ENCODE results near the gene ZNF775.

Gene ZNF775

DNA sequence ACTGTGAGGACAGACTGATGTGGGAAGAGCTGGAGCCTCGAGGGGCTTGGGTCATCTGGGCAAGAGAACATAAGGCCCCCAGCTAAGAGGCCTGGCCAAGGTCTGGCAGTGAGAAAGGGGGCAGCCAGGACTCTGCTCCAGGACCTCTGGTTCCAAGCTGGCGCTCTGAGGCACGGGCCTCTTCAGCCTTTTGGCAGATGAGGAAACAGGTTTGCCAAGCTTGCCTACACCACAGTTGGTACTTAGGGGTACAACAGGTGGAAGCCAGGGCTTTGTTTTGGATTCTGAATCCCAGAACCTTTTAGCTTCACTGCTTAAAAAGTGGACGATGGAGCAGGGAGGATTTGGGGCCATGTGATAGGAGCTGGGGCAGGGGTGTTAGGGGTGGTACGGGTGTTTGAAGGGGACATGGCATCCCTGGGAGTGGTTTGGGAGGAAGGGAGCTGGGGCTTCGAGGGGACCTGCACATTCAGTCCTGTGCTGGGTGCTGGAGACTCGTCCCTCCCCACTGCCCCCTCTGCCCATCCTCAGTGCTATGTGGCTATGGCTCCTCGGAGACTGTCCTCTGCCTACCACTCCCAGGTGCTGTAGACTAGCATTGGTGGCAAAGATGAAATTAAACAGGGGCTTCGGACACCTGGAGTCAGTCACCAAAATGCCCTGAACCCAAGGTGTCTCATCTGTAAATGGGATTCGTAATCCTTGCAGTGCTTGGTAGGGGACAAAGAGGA lies 30.3 kb downstream of the ZNF775 start:
- TF ChIP-seq GATA1 (IDR thresholded peaks at IDR 0.05; ENCODE audit: low read depth, low read length) (no peak), POLR2A (IDR thresholded peaks at IDR 0.05; ENCODE audit: low read length) (no peak)
- no peak for DNase-seq

DNA sequence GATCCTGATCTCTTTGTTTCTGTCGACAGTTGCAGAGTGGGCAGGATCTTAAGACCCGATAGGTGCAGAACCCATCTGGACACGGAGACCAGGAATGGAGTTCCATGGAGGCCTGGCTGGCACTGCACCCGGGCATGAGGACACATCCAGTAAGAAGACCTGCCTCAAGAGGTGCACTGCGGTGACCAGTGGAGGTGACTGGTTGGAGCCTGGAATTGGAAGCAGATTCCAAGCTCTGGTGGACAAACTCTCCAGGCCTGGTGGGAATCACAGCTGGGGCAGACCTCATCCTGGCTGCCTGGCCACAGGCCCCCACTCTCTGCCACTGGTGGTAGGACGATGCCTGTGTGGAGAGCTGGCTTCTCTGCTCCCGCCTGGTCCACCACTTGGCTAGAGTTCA lies 31.0 kb downstream of the ZNF775 start:
- TF ChIP-seq POLR2A (IDR thresholded peaks at IDR 0.05; ENCODE audit: low read length) (no peak), GATA1 (IDR thresholded peaks at IDR 0.05; ENCODE audit: low read depth, low read length) (no peak)
- DNase-seq: no peak

DNA sequence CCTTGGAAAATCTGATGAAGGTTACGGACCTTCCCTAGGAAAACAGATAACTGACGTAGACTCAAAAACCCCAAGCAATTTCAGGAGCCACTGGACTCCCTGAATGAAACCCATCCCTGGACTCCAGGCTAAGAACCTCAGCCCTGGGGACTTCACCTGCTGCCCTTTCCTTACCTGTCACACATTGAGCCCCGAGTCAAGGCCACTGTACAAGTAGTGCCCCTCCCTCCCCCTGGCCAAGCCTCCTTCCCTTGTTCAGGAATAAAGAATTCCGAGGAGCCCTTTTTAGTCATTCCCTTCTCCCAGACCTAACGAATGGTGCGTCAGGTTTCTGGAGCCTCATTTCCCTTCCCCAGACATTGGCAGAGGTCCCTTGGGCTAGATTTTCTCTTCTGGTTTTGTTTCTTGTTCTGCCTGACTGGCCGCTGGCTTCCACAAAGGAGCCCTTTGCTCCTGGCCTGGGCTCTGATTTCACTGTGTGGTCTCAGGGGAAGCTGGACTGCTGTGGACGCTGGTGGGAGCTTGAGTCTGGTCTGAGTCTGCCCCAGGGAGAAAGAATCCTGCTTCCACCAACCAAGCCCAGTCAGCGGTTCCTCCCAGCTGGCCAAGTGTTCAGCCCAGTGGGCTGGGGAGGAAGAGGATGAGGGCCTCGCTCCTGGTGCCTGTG lies 31.7 kb downstream of the ZNF775 start:
- no peak for DNase-seq
- no peak for TF ChIP-seq GATA1 (IDR thresholded peaks at IDR 0.05; ENCODE audit: low read depth, low read length)
- TF ChIP-seq POLR2A (IDR thresholded peaks at IDR 0.05; ENCODE audit: low read length): no peak

DNA sequence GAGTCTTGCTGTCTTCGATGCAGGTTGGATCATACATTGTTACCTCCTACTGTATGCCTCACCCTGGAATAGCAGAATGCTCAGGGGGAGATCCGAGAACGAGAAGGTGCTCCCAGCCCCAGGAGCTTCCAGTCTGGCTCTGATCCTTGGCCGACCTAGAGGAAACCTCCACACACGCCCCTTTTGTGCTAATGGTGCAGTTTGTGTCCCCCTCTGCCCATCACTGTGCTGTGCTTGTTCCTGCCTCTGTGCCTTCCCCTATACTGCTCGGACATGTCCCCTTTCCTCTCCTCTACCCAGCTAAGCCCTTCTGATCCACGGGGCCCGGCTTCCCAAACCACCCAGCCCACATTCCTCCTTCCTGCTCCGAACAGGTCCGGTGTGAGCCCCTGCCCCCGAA lies 32.5 kb downstream of the ZNF775 start:
- DNase-seq: no peak
- TF ChIP-seq POLR2A (IDR thresholded peaks at IDR 0.05; ENCODE audit: low read length) (no peak), GATA1 (IDR thresholded peaks at IDR 0.05; ENCODE audit: low read depth, low read length) (no peak)

DNA sequence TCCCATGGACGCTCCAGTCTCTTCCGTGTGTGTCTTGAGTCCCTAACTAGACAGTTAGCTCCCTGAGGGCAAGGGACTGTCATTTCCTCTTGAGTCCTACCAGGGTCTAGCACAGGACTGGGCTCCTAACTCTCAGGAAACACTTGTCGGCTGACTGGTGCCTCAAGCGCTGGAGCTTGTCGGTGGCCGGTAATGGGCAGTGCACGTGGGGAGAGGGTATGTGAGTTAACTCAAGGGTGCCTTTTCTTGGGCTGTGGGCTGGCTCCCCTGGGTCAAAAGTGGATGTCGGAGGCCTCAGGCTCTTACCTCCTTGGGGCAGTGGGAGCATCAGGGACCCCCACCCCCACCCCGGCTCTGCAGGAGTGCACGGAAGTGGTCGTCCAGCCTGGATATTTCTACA lies 32.9 kb downstream of the ZNF775 start:
- no peak for DNase-seq
- TF ChIP-seq GATA1 (IDR thresholded peaks at IDR 0.05; ENCODE audit: low read depth, low read length) (no peak), POLR2A (IDR thresholded peaks at IDR 0.05; ENCODE audit: low read length) (no peak)

DNA sequence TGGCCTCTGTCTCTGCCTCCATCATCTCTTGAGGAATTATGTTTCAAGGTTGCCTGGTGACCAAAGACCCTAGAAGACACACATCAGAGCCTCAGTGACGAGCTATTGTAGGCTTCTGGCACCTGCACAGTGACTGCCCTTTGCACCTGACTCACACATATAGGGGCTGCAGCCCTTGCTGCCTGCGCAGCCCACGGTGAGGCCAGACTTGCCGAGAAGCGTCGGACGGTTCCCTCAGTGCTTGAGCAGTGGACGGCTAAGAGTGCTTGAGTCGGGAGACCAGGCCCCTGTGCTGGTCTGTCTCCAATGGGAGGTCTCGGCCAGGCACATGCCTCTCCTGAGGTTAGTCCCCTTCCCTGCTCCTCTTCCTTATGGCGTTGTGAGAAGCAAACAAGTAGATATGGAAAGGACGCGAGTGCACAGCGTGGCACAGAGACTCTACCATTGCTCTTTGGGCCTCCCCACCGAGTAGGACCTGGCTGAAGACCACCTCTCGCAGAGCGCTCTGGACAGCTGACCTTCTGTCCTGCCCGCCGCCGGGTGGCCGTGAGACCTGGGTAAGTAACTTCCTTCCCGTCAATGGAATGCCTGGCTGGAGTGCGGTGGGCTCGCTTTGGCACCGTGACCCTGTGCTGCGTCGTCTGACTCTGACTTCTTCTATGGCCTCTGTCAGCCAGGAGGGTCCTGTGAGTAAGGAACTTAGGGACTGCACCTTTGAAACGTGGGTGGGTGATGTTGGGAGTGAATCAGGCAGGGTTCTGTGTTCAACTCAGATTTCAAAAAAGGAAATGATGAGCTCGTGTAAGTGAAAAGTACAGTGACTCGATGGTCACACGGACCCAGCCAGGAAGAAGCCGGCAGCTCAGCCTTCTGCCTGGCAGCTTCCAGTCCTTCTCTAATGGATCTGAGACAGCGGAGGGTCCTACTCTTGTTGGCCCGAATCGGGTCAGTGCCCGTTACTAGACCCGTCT lies 33.7 kb downstream of the ZNF775 start:
- no peak for TF ChIP-seq POLR2A (IDR thresholded peaks at IDR 0.05; ENCODE audit: low read length)
- no peak for TF ChIP-seq GATA1 (IDR thresholded peaks at IDR 0.05; ENCODE audit: low read depth, low read length)
- no peak for DNase-seq

DNA sequence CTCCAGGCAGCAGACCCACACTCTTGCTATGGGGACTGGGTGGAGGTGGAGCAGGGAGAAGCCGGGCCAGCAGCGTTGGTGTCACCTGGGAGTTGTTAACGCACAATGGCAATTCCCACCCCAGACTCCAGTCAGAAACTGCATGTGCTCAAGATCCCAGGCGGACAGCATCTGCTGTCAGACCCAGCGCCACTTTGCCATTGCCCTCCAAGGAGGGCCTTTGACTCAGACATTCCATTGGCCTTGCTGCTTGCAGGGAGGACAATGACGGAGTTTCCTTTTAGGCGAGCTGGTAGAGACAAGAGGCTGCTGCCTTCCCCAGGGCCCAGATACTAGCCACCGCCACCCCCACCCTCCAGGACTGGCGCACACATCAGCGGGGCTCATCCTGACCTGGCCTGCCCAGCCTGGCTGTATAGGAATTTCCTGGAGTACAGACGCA lies 34.5 kb downstream of the ZNF775 start:
- TF ChIP-seq POLR2A (IDR thresholded peaks at IDR 0.05; ENCODE audit: low read length) (no peak), GATA1 (IDR thresholded peaks at IDR 0.05; ENCODE audit: low read depth, low read length) (no peak)
- no peak for DNase-seq

DNA sequence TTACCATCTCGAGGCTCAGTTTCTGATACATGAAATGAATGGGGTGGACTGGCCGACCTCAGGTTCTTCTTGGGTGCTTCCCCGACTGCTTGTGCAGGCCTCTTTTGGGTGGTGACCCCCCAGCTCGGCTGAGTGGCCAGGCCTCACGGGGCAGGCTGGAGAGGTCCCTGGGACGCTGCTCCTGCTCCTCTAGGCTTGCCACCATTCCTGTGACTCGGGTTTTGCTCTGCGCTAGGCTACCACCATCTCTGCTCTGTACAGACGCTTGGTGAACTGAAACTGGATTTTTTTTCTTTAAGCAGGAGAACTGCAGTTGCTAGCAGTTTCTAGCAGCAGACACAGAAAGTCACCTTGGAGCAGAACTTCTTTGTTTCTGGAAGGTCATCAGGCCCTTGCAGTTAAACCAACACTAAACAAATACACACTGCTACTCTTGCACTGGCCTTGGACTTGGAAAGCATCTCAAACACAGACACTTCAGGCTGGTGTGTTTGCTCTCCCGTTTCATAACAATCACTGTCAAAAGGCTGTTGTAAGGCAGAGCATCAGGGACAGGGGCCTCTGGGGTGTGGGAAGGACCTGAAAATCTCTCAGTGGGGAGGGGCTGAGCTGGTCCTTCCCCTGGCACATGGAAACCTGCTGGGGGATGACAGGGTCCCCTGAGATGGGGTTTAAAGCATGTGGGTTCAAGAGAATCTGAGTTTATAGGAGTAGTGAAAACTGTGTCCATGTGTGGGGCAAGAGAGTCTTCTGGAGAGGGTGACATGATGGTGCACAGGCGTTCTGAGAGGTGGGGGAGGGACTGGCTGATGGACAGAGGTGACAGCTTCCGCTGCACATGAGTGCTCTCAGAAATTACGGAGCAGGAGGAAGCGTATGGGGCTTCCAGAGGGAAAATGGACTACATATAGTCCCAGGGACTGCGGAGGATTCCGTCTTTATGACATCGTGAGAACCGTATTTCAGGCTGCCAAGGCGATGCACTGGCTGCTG lies 36.3 kb downstream of the ZNF775 start:
- no peak for DNase-seq

DNA sequence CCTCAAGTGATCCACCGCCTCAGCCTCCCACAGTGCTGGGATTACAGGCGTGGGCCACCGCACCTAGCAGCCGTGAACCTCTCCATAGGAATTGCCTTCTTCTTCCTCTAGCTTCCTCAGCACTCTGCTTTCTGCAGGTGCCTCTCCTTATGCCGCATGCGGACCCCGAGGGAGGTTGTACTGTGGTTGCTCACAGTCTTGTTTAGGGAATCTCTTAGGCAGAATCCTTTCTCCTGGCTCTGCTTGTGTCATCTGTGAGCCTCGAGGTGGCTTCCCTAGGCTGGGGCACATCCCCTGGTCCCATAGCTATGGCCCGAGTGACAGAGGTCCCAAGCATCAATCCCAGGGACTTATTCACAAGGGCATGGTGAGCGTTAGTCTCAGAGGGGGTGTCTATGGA lies 38.1 kb downstream of the ZNF775 start:
- no peak for DNase-seq
- TF ChIP-seq POLR2A (IDR thresholded peaks at IDR 0.05; ENCODE audit: low read length): no peak
- no peak for TF ChIP-seq GATA1 (IDR thresholded peaks at IDR 0.05; ENCODE audit: low read depth, low read length)

More for the DNA sequence above, 36.3 kb downstream of the ZNF775 start:
- TF ChIP-seq GATA1 (IDR thresholded peaks at IDR 0.05; ENCODE audit: low read depth, low read length): no peak
- TF ChIP-seq POLR2A (IDR thresholded peaks at IDR 0.05; ENCODE audit: low read length): no peak

DNA sequence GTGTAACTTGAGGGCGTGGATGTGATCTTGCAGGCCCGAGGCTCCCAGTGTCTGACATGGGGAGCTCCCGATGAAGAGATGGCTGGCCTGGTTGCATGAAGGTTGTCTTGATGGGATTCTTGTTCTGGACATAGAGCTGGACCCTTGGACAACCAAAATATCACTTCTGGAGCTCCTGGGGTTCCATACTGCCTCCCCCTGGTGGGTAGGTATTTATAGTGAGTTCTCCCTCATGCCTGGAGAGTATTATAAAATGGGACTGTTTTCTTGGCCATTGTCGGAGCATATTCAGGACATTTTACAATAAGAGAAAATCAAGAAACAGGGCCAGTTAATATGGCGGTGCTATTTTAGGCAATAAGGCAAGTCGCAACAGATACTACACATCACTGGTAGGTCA lies 38.7 kb downstream of the ZNF775 start:
- DNase-seq: no peak
- no peak for TF ChIP-seq GATA1 (IDR thresholded peaks at IDR 0.05; ENCODE audit: low read depth, low read length)
- TF ChIP-seq POLR2A (IDR thresholded peaks at IDR 0.05; ENCODE audit: low read length): no peak

DNA sequence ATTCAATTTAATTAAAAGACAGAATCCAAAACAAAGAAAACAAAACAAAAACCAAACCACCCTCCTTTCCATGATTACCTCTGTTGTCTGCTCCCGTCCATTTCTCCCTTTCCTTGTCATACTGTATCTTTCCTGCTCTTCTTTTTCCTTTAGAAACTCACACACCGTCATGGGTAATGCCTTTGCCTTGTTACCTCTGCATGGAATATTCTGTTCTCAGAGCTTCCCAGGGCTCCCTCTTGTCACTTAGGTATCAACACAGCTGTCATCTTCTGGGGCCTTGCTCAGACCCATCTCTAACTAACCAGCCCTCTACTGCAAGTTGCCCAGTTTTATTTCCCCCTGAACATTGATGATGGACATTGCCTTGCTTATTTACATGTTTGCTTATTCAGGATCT lies 41.1 kb downstream of the ZNF775 start:
- DNase-seq: no peak
- no peak for TF ChIP-seq GATA1 (IDR thresholded peaks at IDR 0.05; ENCODE audit: low read depth, low read length)
- no peak for TF ChIP-seq POLR2A (IDR thresholded peaks at IDR 0.05; ENCODE audit: low read length)

DNA sequence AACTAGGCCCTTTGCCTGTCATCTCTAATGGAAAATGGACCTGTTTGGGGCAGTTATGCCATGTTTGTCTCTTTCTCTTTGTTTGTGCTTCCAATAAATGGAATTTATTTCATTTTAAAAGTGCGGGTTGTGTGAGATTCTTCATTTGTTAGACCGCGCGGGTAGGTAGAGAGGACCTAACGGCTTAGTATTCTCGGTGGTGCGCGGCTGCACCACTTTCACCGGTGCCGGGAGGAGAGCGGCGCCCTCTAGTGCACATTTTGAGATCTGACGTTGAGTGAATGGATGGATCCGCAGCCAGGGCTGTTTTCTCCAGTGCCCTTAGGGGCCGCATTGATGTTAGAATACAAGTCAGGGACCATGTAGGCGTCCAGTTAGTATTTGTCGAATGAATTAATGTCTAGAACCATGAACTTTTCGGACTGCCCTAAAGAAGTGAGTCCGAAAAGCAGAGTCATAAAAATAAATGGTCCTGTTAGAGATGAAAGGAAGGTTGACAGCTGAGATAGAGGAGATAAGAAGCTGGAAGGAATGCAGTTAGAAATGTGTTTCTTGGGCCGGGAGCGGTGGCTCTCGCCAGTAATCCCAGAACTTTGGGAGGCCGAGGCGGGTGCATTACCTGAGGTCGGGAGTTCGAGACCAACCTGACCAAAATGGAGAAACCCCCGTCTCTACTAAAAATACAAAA lies 42.0 kb downstream of the ZNF775 start:
- DNase-seq: peak; percentile 79 to 87
- TF ChIP-seq POLR2A (IDR thresholded peaks at IDR 0.05; ENCODE audit: low read length): no peak
- TF ChIP-seq GATA1 (IDR thresholded peaks at IDR 0.05; ENCODE audit: low read depth, low read length): no peak
